ENCODE measurements around the gene SHISAL2A.

The SHISAL2A gene

GRCh38 chr1:52659851-52660596 lies 27.1 kb downstream of the SHISAL2A start:
- DNase-seq (ENCODE audit: low read depth in 2 of 2), result no peak

- no peak for DNase-seq (ENCODE audit: low read depth in 2 of 2)
Observed at GRCh38 chr1:52660807-52661206, 27.8 kb downstream of the SHISAL2A start.

GRCh38 chr1:52662645-52663313 lies 29.8 kb downstream of the SHISAL2A start:
- no peak for DNase-seq (ENCODE audit: low read depth in 2 of 2)

DNA sequence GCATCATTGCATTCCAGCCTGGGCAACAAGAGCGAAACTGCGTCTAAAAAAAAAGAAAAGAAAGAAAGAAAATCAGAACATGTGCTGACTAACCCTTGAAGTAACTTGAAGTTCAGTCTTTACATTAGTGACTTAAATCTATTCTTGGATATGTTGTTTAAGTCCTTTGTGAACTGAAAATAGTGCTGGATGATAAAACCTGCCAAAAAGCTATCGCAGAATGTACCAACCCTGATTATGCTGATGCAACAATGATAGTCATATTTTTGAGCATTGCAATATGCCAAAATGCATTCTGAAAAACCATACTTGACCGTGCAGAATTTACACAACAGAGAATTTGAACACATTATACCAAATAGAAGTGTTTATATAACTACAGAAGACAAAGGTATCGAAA lies 30.7 kb downstream of the SHISAL2A start:
- no peak for DNase-seq (ENCODE audit: low read depth in 2 of 2)

GRCh38 chr1:52665006-52665941 lies 32.3 kb downstream of the SHISAL2A start:
- DNase-seq (ENCODE audit: low read depth in 2 of 2), result no peak

DNA sequence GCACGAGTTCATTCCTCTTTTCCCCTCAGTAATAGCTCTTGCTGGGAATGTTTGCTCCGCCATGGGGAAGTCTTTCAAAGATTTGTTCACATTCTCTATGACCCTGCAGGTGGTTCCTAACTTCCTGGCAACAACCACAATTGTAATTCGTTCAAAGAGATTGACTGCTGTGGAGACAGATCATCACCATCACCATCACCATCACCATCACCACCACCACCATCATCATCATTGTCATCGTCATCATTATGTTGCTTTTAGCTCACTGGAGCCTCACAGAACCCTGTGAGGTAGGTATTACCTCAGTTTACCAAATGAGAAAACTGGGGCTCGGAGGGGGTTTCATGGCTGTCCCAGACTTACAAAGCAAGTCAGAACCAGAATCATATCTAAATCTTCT lies 34.3 kb downstream of the SHISAL2A start:
- DNase-seq (ENCODE audit: low read depth in 2 of 2), result no peak

GRCh38 chr1:52667984-52668383 lies 35.0 kb downstream of the SHISAL2A start:
- no peak for DNase-seq (ENCODE audit: low read depth in 2 of 2)

DNA sequence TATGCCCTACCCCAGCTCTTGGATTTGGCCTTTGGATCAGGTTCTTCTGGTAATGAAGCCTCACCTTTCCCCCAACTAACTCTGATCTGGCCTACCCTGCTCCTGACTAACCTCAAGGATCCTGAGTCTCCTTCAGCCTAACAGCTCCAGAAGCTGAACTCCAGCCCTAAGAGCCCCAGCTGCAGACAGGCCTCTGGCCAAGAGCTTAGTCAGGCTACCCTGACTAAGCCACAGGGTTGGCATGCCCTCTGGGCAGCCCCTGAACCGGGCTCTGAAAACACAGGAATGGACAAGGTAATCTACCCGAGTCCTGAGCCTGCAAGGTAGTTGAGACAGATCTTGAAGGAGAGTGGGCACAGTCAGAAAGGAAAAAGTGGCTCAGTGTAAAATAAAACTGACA lies 35.7 kb downstream of the SHISAL2A start:
- DNase-seq (ENCODE audit: low read depth in 2 of 2), result no peak

GRCh38 chr1:52669696-52670095 lies 36.7 kb downstream of the SHISAL2A start:
- no peak for DNase-seq (ENCODE audit: low read depth in 2 of 2)

- DNase-seq (ENCODE audit: low read depth in 2 of 2), result no peak
Observed at GRCh38 chr1:52670604-52671003, 37.6 kb downstream of the SHISAL2A start.

DNA sequence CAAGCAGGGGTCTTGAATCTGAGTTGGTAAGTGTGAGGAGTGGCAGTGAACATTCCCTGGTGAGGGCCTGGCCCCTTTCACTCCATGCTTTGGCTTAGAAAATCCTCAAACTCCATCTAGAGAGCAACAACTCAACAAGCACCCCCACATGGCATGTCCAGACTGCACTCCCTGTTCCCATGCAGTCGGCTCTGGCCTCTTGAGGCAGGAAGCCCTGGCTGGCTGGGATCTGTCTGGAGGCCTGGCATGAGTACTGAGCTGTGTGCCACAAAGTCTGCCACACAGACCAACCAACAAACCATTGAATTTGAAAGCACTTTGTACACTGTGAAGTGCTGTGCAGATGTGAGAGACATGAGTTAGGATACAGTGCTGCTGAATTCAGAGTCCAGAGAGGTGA lies 40.0 kb downstream of the SHISAL2A start:
- no peak for DNase-seq (ENCODE audit: low read depth in 2 of 2)

GRCh38 chr1:52673513-52673912 lies 40.5 kb downstream of the SHISAL2A start:
- no peak for DNase-seq (ENCODE audit: low read depth in 2 of 2)

GRCh38 chr1:52674497-52675384 lies 41.8 kb downstream of the SHISAL2A start:
- no peak for DNase-seq (ENCODE audit: low read depth in 2 of 2)

DNA sequence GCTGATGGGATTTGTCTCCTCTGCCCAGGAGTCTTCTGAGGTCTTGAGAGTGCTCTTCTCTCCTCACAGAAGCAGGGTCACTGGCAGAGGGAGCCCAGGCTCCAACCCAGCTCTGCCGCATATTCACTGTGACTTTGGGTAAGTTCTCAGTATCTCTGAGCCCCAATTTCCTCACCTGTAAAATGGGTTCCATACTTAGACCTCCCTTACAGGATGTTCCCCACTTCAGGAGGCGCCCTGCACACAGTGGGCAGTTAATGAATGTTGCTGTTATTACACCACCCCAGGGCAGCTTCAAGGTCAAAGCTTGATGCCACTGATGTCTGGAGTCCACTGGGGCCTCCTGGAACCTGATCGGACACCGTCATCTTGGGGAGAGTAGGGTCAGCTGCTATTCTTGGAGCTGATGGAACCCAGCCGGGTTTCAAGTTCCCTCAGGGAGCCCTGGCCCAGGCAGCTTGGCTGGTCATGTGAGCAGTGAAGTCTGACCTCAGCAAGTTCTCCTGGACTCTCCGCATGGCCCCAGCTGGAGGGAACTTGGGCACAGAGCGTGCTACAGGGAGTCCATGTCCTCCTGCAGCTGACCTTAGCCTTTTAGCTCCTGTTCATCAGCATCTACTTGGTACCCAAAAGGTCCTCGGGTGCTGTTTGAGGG lies 43.4 kb downstream of the SHISAL2A start:
- no peak for DNase-seq (ENCODE audit: low read depth in 2 of 2)

DNA sequence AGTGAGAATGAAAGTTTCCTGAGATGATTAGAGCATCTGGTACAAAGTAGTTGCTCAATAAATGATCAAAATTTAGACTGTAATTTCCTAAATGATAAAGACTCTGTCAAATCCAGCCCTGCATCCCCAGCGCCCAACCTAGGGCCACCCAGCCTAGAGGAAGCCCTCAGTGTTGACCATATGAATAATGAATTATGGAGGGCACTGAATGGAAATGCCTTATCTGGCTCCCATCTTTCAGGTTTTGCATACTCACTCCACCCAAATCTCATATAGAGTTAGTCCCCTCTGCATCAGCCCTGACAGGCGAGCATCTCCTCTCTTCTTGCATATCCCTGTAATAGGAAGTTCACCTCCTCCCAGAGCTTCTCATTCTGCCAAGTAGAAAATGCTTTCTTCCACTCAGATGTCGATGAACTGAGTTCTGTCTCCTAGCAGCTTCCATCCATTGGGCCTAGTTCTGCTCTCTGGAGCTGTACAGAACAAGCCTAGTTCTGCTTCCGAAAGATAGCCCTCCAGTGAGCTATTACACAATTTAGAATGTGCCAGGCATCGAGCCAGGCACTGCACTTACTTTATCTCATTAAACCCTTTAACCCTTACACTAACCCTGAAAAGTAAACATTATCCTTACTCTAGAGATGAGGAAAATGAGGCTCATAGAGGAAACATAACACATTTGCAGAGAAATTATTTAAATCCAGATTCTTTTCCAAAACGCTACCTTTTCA lies 44.3 kb downstream of the SHISAL2A start:
- no peak for DNase-seq (ENCODE audit: low read depth in 2 of 2)

GRCh38 chr1:52679048-52679447 lies 46.1 kb downstream of the SHISAL2A start:
- DNase-seq (ENCODE audit: low read depth in 2 of 2), result no peak

DNA sequence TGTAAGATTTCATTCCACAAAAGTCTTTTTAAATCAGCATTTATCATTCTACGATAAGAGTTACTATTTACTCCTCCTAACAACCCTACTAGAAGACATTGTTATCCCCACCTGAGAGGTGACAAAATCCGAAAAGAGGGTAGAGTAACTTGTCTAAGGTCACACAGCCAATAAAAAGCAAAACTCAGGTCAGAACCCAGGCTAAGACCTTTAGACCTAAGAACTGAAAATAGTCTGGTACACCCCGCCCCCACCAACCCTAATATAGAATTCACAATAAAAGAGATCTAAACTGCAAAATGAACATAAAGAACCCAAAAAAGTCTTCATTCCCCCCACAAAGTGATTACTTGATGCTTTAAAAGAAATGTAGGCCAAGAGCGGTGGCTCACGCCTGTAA lies 46.5 kb downstream of the SHISAL2A start:
- DNase-seq (ENCODE audit: low read depth in 2 of 2), result no peak

DNA sequence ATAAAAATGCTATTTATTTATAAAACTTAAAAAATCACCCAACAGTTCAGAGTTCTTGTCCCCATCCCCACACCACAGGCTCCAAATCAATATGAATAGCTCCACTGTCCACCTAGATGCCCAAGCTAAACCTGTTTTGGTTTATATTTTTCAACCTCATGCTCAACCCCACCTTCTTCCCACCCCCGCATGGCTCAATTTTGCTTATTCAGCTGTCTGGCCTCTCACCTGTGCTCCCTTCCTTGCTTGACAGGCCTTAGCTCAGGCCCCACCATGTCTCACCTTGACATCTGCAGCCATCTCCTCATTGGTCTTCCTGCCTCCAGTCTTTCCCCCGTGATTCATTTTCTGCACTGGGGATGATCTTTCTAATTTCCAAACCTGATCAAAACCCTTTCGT lies 47.4 kb downstream of the SHISAL2A start:
- DNase-seq (ENCODE audit: low read depth in 2 of 2), result no peak

GRCh38 chr1:52681136-52681535 lies 48.2 kb downstream of the SHISAL2A start:
- DNase-seq (ENCODE audit: low read depth in 2 of 2), result no peak

DNA sequence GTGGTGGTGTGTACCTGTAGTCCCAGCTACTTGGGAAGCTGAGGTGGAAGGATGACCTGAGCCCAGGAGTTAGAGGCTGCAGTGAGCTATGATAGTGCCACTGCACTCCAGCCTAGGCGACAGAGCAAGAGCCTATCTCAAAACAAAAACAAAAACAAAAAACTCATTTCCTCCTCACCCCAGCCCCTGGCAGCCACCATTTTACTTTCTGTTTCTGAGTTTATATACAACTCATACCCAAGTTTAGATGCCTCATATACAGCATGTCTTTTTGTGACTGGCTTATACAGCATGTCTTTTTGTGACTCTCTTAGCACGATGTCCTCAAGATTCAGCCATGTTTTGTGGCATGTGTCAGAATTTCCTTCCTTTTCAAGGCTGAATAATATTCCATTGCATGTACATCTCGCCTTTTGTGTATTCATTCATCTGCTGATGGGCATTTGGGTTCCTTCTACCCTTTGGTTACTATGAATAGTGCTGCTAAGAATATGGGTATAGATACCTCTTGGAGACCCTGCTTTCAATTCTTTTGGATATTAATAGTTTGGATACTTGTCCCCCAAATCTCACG lies 50.5 kb downstream of the SHISAL2A start:
- no peak for DNase-seq (ENCODE audit: low read depth in 2 of 2)
